ENCODE results near the gene SNX3.

Gene SNX3

GRCh38 chr6:108169464-108170331 is 91.1 kb downstream of the SNX3 start:
- no peak for DNase-seq

GRCh38 chr6:108168501-108169463 is 92.1 kb downstream of the SNX3 start:
- peak; percentile 39 for DNase-seq

GRCh38 chr6:108168090-108168463 is 92.8 kb downstream of the SNX3 start:
- no peak for DNase-seq

GRCh38 chr6:108167449-108168089 is 93.3 kb downstream of the SNX3 start:
- DNase-seq, result no peak

- DNase-seq, result no peak
Observed at GRCh38 chr6:108166664-108167448, 94.0 kb downstream of the SNX3 start.

GRCh38 chr6:108165714-108166663 is 94.9 kb downstream of the SNX3 start, which contains the start of gene NR2E1:
Gene NR2E1 (plus strand): TSS chr6:108166022. CDS start chr6:108166766, 744 bp downstream.
- DNase-seq, result no peak

GRCh38 chr6:108164815-108165706 is 95.8 kb downstream of the SNX3 start:
- DNase-seq, result no peak

- DNase-seq, result no peak
Observed at GRCh38 chr6:108164543-108164814, 96.4 kb downstream of the SNX3 start.

- no peak for DNase-seq
Observed at GRCh38 chr6:108163644-108164542, 96.9 kb downstream of the SNX3 start.

- no peak for DNase-seq
Observed at GRCh38 chr6:108163267-108163643, 97.6 kb downstream of the SNX3 start.

- no peak for DNase-seq
Observed at GRCh38 chr6:108161724-108162282, 99.0 kb downstream of the SNX3 start.
